IPS-18c (cell line): ENCODE data around the gene ARHGAP15.

Experiments used
- H3K4me3 ChIP-seq: 2 replicates; pipeline ENCODE4 v1.7.0; 2013; ENCODE audit warnings: low read depth, mild to moderate bottlenecking, low read length, moderate library complexity; ENCODE audit not compliant: insufficient read depth
- H3K9me3 ChIP-seq: one replicate; pipeline ENCODE4 v1.6.1; 2013; ENCODE audit warnings: mild to moderate bottlenecking, low read length, moderate library complexity; ENCODE audit not compliant: control insufficient read depth, insufficient read depth

ARHGAP15 gene

GRCh38 chr2:143710879-143711278 is 581.7 kb downstream of the ARHGAP15 start:
- H3K4me3 ChIP-seq: no peak overlapping the region

DNA sequence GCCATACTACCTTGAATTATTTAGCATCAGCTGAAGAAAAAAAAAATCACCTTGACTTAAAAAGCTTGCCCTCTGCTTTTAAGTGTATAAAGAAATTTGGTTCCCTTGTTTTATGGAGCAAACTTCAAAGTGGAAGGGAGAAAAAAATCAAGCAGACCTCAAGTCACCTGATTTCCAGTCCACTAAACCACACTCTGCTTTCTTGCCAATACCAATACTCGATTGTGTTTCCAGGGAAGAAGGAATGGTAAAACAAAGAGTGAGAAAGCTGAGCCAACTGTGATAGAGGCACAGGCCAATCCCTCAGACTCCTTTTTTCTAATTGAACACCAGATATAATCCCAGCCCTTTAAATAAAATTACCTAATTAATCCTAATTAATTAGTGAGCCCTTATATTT is 587.3 kb downstream of the ARHGAP15 start:
- no peak overlapping the region for H3K4me3 ChIP-seq
- peaks cover 2% of the 10 kb centered on the region for H3K9me3 ChIP-seq

More at GRCh38 chr2:143710879-143711278, 581.7 kb downstream of the ARHGAP15 start:
- peaks cover 2% of the 10 kb centered on the region for H3K9me3 ChIP-seq

- Histone ChIP-seq H3K9me3 (peaks cover 2% of the 10 kb centered on the region), H3K4me3 (no peak overlapping the region)
These were observed 587.8 kb downstream of the ARHGAP15 start for GRCh38 chr2:143717053-143717452.

- H3K4me3 ChIP-seq: no peak overlapping the region
- H3K9me3 ChIP-seq: peaks cover 2% of the 10 kb centered on the region
These were observed 588.4 kb downstream of the ARHGAP15 start for GRCh38 chr2:143717536-143718168.

DNA sequence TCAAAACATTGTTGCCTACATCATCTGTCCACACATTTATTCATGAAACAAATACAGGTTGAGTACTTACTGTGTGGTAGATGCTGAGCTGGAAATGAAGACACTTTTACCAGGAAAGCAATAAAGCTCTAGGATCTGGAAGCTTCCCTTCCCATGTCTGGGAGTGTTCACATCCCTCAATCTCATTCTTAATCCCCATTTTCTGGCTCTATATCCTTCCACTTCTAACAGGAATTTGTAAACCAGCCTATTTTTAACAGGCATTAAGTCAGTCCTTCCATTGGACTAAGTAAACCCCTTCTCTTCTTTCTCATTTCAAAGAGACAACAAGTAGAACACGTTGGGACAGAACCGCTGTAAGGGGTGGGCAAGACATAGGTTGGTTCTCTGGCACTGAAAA is 589.5 kb downstream of the ARHGAP15 start:
- H3K4me3 ChIP-seq: no peak overlapping the region
- H3K9me3 ChIP-seq: peaks cover 2% of the 10 kb centered on the region

DNA sequence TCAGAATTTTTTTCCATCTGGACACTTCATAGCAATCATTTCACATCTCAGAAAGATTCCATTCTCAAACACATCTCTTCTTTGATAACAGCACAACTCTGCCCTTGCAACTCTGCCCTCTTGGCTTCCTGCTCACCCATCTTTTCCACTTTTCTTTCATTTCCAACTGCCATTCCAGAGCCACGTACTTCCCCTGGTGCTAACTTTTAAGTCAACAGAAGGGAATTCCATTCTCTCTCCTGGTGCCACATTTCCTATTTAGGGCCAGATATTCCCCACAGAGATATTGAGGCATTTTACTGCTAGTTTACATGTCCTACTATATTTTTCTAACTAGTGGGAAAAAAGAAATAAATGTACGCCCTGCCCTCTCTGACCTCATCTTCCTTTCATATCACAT is 590.2 kb downstream of the ARHGAP15 start:
- no peak overlapping the region for H3K4me3 ChIP-seq
- no peaks in the 10 kb centered on the region for H3K9me3 ChIP-seq

- Histone ChIP-seq H3K9me3 (no peaks in the 10 kb centered on the region), H3K4me3 (no peak overlapping the region)
These were observed 591.0 kb downstream of the ARHGAP15 start for GRCh38 chr2:143720095-143720664.

- Histone ChIP-seq H3K9me3 (no peaks in the 10 kb centered on the region), H3K4me3 (no peak overlapping the region)
These were observed 596.2 kb downstream of the ARHGAP15 start for GRCh38 chr2:143725400-143725799.

GRCh38 chr2:143726151-143726845 is 597.1 kb downstream of the ARHGAP15 start:
- H3K9me3 ChIP-seq: no peaks in the 10 kb centered on the region
- H3K4me3 ChIP-seq: no peak overlapping the region

- Histone ChIP-seq H3K9me3 (no peaks in the 10 kb centered on the region), H3K4me3 (no peak overlapping the region)
These were observed 599.3 kb downstream of the ARHGAP15 start for GRCh38 chr2:143728498-143728897.

DNA sequence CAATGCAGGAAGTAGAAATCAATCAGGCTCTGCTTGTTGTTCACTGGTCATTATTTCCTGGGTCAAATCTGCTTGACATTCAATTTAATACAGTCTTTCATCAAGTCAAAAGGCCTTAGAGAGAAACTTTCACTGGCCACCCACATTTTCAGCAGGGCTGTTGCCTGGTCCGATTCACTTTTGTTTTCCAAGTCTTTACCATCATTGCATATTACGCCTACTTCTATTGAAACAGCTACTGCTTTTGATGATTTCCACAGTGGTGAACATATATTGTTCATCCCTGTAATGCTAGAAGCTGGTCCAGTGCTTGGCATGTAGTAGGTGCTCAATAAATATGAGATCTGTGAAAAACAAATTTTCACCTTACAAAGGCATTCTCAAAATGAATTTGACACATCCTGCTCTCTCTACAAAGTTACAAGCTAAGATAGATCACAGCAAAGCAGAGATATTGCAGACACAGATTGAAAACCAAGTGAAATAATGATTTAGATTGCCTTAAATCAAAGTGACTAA is 600.1 kb downstream of the ARHGAP15 start:
- H3K4me3 ChIP-seq: no peak overlapping the region
- no peaks in the 10 kb centered on the region for H3K9me3 ChIP-seq

DNA sequence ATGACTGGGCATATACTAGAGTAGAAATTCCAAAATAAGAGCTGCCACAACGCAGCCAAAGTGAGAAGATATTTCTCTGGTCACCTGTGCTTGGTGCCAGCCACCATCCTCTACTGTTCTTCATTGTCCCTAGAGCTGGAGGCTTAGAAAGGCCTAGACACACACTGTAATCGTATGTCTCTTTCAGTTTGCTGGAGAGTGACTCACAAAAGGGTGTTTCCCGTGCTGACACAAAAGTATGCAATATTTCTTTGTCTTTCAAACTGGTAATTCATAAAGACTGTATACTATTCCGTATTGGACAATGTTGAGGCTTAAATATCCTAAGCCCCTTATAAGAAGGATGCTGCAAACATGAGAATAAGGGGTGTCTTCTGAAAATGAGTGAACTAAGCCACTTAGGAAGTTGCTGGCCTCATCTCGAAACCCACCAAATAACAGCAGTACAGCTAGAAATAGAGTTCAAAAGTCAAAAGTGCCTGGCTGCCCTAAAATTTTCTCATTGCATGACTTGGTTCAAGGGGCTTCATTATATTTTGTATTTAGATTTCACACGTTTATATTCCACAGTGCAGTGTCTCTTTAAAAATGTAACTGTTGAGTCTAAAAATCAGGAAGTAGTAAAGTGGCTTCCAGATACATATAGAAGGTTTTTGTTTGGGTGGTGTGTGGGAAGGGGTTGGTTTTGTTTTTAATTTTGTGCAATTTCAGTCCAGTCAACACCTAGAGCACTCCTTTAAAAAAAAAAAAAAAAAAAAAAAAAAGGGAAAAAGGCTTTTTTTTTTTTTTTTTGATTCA is 601.1 kb downstream of the ARHGAP15 start:
- Histone ChIP-seq H3K9me3 (no peaks in the 10 kb centered on the region), H3K4me3 (no peak overlapping the region)

GRCh38 chr2:143730953-143731260 is 601.7 kb downstream of the ARHGAP15 start:
- Histone ChIP-seq H3K4me3 (no peak overlapping the region), H3K9me3 (no peaks in the 10 kb centered on the region)

- H3K4me3 ChIP-seq: no peak overlapping the region
- H3K9me3 ChIP-seq: no peaks in the 10 kb centered on the region
These were observed 602.9 kb downstream of the ARHGAP15 start for GRCh38 chr2:143732076-143732475.

DNA sequence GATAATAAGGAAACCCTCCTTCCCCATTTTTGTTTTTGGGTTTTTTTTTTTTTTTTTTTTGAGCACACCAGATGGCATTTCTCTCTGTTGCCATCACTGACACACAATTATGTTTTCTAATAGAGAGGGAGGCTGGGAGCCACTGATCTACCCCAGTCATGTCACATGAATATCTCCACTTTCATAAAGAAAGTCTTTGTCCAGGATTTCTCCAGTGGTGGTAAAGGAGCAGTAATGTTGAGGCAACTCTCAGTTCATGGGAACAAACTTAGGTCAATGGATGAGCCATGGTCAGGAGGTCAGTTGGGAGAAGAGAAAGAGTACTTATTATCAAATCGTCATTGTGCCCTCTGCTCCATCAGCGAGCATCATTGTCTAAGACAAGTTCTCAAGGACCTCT is 603.7 kb downstream of the ARHGAP15 start:
- Histone ChIP-seq H3K9me3 (no peaks in the 10 kb centered on the region), H3K4me3 (no peak overlapping the region)

DNA sequence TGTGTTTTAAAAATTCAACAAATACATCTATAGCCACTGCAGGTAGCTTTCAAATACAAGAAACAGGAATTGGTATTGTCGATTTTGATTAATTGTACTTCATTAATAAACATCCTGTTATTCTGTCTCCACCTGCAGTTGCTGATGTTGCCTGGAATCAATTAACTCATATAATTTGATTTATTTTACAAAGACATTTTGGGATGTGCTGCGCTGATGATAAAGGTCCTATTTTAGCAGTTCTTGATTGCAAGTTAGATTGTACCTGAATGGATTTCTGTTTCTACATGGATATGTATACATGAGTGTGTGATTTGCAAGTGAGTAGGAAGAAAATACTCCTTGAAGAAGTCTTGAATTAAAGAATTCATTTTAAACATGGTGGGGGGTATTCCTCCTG is 605.3 kb downstream of the ARHGAP15 start:
- H3K4me3 ChIP-seq: no peak overlapping the region
- no peaks in the 10 kb centered on the region for H3K9me3 ChIP-seq

DNA sequence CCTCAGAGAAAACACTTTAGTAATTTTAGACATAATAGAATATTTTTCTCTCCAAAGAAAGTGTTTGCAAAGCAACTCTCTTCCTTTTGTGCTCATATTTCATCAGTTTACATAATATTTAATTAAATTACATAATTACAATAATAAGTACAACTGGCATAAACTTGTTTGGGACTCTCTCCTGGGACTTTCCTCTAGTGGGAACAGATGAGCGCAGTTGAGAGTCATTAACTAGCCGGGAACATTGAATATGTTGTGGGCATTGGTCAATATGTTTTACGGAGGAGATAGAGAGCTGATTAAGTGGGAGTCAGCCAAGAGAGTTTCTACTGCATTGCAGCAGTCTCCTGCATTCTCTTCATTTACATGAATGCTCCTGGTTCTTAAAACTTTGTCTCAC is 607.7 kb downstream of the ARHGAP15 start:
- H3K9me3 ChIP-seq: no peaks in the 10 kb centered on the region
- H3K4me3 ChIP-seq: no peak overlapping the region

- Histone ChIP-seq H3K4me3 (no peak overlapping the region), H3K9me3 (no peaks in the 10 kb centered on the region)
These were observed 611.2 kb downstream of the ARHGAP15 start for GRCh38 chr2:143740431-143740830.
